GM18511 (cell line): ENCODE data around the gene MOB3B.
"Not testable (repeated sequence)": the region's sequence is repeated elsewhere in the genome, so short reads cannot be mapped to it uniquely, and the experiment has no call there.

Source experiments
- ATAC-seq: cut with Tn5 transposase; IDR thresholded peaks from one replicate; pipeline ENCODE4 v1.9.1; 2021; ENCODE audit warnings: mild to moderate bottlenecking, moderate library complexity; ENCODE audit not compliant: unreplicated experiment

The MOB3B gene

DNA sequence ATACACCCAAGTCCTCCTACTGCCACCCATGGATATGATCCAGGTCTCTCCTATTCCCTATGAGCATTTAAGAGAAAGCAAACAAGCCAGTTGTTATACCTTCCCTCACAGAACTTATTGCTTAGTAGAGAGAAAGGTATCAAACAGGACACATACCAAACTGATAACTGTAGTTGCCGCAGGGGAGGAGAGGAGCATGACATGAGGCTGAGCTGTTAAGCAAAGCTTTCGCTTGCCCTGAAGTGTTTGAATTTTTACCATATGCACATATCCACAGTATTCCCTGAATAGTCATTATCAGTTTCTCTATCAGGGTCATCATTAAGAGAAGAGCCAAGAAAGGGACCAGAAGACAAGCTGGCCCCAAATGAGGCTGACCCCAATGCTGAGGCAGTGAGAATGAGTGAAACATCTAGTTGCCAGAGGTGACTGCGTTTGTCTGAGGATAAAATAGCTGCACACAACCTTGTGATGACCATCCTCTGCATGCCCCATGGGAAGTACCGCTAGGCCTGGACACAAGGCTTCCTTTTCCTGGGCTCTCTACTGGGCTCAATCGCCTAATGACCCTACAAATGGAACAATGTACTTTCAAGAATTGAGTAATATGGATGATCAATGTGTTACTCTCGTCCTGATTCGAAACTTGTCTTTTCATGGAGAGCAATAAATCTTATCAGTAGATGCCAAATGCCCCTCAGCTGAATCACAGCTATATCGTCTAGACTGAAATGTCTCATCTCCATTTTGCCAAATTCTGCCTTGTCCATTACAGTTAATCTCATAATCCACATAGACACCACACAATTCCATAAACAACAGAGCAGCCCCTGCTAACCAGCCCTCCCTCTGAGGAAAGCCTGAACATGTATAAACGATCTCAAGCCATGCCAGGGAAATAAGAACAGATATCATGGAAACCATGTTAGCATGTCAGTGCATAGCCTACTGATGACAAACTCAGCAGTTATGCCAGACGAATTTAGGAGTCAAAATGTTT is 9.8 kb downstream of the MOB3B start:
- ATAC-seq = no peak

DNA sequence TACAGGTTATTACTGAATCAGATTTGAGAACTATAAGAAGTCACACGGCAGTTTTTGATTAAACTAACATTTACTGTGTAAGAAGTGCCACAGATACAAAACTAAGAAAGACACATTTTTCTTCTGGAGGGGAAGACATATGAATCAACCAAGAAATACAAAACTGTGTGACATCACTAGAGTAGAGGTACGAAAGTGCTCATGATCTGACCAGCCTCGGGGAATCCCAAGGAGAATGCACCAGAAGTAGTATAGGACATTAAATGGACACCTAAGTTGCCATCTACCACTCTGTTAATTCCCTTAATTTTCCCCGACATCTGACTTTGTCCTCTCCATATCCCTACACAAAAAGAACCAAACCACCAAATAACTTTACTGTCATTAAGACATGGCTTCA is 10.8 kb downstream of the MOB3B start:
- no peak for ATAC-seq

DNA sequence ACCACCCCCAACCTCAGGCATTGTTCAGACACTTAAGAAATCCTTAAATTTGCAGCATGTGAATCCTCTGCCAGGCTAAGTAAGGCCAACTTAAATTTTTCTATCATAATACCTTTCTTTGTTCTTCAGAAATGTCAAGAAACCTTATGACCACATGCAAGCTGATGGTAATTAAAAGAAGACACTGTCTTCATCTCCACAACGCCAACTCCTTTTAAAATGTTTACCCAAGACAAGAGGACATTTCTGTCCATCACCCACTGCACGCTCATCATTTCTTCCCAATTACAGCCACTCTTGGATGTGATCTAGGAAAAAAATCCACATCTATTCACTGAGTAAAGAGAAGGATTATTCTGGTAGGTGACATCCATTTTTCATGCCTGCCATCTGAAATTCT is 11.6 kb downstream of the MOB3B start:
- no peak for ATAC-seq

DNA sequence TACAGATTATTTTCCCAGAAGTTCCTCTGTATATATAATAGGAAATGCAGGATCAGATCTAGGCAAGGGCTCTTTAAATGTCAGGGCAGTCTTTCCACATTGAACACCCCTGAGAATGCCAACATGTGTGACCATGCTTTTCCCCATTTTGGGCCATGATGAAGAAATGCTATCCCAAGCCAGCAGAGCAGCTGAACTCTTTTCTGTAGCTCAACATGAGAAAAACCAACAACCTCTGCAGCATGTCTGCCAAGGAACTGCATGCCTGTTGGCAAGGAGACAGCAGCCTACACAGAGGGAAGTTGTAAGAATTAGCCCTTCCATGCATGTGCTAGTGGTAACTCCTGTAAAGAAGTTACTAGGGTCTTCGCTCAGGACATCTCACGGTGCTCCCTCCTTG is 15.1 kb downstream of the MOB3B start:
- ATAC-seq = no peak

DNA sequence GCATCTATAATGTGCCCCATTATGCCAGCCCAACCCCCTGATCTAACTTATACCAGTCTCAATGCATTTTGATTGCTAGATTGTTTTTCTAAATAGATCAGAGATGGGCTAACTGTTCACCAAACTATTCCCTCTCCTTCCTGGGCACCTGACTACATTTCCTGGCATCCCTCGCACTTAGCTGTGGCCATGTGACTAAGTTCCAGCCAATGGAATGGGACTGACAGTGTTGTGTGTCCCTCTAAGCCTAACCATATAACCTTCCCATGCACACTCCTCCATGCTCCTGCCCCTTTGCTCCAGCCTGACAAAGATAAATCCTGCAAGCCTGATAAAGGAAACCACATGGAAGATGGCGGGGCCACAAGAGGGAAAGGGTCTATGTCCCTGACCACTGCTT is 17.8 kb downstream of the MOB3B start:
- ATAC-seq = no peak

DNA sequence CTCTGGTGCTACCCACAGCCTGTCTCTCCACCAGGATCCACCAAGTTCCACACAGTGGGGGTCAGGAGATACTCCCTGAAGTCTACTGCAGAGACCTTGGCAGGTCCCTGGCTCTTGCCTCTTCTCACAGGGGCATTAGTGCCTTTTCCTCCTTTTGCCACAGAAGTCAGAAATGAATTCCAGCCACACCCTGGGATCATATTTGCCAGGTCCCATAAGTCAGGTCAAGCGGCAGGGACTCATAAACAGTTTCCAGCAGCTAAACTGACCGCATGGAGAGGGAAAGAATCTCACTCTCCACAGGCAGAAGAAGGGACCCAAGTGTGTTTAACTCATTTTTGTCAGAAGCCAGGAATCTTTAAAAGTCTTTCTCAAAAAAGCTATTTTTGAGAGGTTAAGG is 18.8 kb downstream of the MOB3B start:
- no peak for ATAC-seq

DNA sequence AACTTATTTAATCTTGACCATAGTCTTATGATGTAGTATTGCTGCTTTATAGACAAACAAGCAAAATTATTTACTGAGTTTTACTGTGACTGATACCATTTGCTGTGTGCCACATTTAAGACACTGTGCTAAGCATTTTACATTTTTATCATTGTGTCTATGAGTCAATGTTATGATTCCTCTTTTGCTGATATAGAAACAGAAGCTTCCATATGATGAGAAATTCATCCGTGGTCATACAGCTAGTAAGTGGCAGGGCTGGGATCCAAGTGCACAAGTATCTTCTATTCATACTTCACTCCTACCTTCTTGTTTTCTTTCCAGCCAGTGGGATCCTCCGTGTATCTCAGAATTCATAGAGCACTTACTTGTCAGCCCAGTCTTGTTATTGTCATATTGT is 22.6 kb downstream of the MOB3B start:
- ATAC-seq = no peak

DNA sequence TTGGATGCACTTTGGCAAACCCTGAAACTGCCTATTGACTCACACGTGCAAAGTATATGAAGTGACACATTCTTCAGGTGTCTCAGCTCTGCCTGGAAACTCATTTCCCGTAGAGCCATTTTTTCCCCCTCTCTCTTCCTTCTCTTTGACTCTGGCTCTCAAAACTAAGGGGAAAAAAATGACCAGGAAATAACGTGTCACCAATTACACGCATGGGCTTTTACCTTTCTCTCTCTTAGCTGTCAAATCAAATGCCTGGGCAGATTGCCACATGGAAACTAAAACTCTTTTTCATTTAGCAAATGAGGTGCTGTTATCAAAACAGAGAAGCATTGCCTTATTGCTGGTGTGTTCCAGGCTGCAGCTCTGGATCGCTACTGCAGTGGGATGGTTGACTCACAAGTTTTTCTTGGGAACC is 23.9 kb downstream of the MOB3B start:
- ATAC-seq = no peak

DNA sequence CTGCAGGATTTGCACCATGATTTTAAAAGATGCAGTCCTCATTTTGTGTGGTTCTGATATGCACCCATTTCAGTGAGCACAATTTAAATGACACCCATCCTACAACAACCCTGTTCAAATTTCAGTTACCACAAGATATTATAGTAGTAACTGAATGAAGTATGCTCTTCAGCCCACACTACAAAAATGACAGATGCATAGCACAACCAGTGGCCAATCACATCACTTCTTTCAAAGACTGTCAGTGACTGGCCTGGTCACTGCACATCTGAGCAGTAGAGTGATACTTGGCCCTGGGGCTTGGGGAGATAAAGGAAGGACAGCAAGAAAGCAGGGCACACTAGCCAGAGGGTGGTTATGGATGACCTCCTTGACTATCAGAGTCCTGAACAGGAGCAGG is 25.4 kb downstream of the MOB3B start:
- ATAC-seq = no peak

DNA sequence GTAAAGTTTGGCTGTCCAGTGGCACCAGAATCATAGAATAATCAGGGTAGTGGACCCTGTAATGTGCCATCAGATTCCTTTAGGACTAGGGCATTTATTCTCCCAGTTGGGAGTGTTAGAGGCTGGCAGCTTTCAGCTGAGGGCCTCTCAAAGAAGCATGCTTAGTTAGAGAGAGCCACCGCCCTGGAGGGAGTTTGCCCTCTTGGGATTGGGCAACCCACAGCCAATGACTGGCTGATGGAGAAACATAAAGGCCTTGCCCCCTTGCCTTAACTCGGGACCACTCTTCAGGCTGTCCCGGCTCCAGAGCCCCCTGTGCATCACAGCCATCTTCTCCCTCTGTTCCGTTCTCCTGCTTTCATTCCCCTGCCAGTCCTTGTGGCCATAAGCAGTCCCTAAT is 26.0 kb downstream of the MOB3B start:
- ATAC-seq = no peak

DNA sequence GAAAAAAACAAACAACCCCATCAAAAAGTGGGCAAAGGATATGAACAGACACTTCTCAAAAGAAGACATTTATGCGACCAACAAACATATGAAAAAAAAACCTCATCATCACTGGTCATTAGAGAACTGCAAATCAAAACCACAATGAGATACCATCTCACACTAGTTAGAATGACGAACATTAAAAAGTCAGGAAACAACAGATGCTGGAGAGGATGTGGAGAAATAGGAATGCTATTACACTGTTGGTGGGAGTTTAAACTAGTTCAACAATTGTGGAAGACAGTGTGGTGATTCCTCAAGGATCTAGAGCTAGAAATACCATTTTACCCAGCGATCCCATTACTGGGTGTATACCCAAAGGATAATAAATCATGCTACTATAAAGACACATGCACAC is 28.7 kb downstream of the MOB3B start:
- ATAC-seq = not testable (repeated sequence)

DNA sequence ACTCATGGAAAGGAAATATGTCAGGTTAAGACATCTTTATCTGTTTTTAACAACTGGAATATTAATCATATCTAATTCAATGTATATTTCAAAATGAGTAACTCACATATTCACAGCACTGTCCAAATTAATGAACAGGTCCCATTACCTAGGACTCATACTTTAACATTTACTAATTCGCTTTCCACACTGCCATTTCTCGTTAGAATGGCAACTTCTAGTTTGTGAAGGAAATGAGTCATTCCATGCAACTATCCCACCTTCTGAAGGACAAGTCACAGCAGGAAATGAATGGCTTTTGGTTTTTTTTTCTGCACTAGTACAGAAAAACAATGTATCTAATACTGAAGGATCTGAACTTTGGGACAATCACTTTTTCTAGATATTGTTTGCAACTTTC is 30.2 kb downstream of the MOB3B start:
- ATAC-seq = peak; percentile 60

DNA sequence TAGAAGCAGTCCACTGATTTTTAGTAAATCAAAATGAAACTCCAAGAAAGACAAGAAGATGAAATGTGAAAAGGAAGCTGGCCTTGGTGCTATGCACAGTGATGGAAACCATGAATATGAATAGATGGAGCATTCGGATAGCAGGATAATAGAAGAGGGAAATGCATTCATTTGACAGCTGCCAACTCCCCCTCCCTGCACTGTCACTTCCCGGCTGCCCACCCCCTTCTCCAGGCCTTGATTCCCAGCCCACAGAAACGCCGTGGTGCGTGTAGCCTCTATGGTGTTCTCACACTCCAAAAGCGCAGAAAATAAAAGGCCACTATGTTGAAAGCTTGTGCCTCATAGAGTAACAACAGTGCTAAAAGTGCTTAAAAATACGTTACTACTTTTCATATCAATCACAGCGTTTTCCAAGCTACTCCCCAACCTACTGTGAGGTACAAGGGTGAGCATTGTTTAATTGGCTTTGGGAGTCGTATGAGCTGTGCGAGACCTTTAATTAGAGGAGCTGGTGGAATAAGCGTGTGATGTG is 31.7 kb downstream of the MOB3B start:
- no peak for ATAC-seq

DNA sequence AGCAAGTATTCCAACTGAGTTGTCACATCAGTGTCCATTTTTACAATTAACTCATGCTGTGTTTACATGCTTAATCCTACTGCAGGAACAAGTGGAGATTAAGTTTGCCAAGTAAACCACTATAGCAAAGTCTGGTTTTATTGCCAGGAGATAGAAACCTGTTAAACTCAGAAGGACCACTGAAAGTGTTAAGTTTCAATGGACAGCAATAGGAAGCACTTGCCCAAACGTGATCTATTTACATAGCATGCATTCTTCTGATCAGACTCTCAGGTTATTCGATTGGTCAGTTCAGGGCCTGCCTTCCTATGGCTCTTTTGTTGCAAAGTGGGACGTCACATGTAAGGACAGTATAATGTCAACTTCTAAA is 33.5 kb downstream of the MOB3B start:
- ATAC-seq = no peak

DNA sequence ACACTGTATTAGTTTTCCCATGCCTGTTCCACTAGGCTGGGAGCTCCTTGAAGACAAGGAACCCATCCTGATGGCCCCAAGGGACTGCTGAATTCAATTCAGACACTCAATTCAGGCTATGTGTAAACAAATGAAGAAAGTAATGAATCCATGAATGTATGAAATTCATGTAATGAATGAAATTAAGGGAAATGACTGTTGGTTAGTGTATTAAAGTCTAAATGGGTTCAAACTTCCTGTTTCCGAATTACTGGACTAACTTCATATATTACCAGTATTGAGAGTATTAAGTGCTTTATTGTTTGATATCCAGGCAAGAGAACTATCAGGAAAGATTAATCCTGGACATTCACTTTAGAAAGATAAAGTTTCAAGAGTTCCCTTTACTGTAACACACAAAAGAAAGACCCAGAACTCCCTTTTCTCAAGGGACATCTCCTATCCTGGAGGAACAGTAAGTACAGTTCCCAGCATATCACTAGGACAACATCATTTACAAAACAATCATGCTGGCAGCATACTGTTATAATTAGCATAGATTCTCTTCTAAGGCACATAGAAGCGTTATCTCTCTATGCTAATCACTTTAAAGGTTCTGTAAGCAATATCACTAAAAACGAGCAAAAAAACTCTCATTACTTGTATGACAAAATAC is 34.0 kb downstream of the MOB3B start:
- ATAC-seq = no peak

DNA sequence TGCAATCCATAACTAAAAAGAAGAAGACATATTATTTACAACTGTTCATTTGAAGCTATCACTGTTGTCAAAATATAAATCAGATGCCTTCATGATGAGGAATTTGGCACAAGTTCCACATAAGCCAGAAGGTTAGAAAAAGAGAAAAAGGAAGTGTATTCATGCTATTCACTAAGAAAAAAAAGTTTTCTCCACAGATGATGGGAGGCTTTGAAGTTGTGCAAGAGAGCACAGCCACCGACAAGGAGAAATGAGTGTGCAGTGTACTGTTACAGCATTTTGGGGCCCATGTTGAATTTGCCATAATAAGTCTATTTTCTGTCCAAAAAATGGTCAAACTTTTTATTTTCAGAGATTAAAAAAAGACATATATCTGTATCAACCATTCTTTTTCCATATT is 38.5 kb downstream of the MOB3B start:
- no peak for ATAC-seq

DNA sequence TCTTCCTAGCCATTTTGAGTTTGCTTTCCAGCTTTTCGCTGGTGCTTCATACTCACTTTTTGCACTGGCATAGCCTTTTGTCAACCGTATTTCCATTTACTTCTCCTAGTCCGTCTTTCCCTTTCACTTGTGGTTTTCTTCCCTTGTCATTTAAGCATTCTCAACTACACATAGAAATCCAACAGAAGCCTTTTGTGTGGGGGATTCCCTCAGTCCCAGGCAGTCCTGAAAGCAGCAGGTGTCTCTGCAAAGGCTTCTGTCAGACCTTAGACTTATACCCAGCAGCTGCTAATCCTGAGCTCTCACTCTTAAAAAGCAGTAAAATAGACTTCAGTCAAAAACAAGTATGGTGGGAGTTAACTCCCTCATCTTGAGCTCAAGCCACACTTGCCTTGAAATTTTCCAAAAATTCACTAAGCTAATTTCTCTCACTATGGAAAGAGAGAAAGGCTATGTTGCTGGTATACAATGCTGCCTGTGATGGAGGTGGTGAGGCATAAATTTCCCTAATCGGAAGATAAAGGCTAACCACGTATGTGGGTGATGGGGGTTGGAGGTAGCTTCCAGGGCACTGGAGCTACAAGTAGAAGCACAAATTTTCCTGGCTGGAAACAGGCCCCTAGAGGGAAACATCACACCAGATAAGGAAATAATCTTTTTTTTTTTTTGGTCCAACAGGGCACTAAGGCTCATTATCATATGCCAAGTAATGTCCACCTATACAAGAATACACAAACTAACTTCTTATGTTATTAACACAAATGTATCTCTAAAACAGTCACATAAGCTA is 40.3 kb downstream of the MOB3B start:
- ATAC-seq = peak; percentile 76

DNA sequence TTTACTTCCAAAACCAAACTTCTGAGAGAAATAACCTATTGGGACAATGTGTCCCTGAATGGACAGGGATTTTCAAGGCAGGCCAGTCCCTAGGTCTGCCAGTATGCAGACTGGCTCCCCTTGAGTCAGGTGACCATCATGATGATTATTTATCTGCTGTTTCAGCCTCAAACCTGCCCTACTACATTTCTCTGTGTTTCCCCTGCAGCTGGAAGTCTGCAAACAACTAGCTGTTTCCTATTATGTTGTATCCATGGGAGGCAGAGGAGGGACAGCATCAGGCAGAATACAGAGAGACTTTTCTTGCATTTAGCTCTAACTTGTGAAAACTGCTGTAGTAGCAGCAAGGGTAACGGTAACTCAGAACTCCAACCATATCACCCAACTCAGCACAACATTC is 41.7 kb downstream of the MOB3B start:
- no peak for ATAC-seq

DNA sequence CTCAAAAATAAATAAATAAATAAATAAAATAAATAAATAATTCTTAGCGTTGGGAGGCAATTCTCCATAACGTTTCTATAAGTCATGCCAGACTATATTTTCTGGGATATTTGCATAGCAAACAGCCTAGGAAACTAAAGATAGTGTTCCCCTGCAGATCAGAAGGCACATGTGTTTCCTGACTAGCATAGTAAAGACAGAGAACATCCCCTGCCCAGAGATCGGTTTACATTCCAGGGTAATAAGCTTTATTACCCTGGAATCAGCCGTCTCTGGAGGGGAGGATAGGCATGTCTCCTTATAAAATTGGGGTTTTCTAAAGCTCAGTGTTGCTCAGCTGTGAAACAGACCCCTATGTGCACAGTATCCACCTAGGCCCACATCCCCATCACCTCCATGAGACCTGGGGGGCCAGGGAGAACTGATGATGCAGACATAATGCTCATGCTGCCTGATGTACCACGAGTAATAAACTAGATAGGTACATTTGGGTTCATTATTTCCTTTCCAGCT is 42.4 kb downstream of the MOB3B start:
- no peak for ATAC-seq

DNA sequence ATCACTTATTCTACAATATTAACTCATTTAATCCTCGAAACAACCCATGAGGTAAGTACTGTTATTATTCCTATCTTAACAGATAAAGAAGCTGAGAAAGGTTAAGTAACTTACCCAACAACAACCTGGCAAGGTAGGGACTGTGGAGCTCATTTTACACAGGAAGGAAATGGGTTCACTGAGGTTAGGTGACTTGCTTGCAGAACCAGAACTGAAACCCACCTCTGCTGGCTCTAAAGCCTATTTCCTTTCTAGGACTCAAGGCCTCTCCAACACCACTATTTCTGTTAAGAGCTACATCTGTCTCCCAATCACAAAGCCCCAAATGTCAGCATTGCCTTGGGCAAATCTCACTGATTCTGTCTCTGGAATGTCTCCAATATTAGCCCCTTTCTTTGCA is 44.5 kb downstream of the MOB3B start:
- ATAC-seq = peak; percentile 80

DNA sequence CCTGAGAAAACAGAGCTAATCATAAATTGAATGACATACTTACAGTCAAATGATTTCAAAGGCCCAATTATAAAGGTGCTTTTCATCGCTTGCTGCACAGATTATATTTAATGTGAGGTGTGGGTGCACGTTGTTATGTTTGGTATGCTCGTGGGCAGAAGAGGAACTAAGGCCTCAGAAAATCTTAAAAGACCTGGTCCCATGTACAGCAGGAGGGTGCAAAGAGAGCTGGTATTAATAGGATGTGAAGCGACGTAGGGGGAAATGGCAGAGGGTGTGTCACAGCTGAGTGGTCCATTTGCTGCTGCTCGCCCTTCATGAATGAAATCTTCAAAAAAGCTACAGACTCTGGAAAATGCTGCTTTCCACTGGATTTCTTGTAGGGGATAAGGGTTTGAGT is 46.0 kb downstream of the MOB3B start:
- no peak for ATAC-seq
